Neural progenitor cell (in vitro differentiated cells): ENCODE measurements around the gene GALNT2. TPM values are rescaled to one million over a fixed set of nuclear protein-coding genes. Genes with fewer than 3 reads are reported as not detected.

Experiments
- DNase-seq: peaks from one replicate; pipeline ENCODE4 v3.0.0-alpha.2; 2016; ENCODE audit warnings: low spot score
- H2AFZ ChIP-seq: fragments of 200-600 bp; sonication (generic); replicated peaks from 2 replicates; pipeline ENCODE4 v1.6.1; 2016; ENCODE audit warnings: antibody characterized with exemption
- H3F3A ChIP-seq: fragments of 200-600 bp; sonication (generic); 2 replicates; pipeline ENCODE4 v1.6.1; 2016; ENCODE audit warnings: antibody characterized with exemption, low read depth
- H3K27ac ChIP-seq: fragments of 200-600 bp; sonication (generic); 2 replicates; pipeline ENCODE4 v1.5.1; 2016; ENCODE audit warnings: mild to moderate bottlenecking
- H3K27me3 ChIP-seq: fragments of 200-600 bp; sonication (generic); 2 replicates; pipeline ENCODE4 v1.6.1; 2016; ENCODE audit warnings: mild to moderate bottlenecking, moderate library complexity
- H3K36me3 ChIP-seq: fragments of 200-600 bp; sonication (generic); 2 replicates; pipeline ENCODE4 v1.5.1; 2016
- H3K4me1 ChIP-seq: fragments of 200-600 bp; sonication (generic); 2 replicates; pipeline ENCODE4 v1.6.1; 2016; ENCODE audit warnings: mixed run types
- H3K4me2 ChIP-seq: fragments of 200-600 bp; sonication (generic); 2 replicates; pipeline ENCODE4 v1.6.1; 2016
- H3K4me3 ChIP-seq: fragments of 200-600 bp; sonication (generic); 2 replicates; pipeline ENCODE4 v1.5.1; 2016
- H3K79me2 ChIP-seq: fragments of 200-600 bp; sonication (generic); 2 replicates; pipeline ENCODE4 v1.6.1; 2016; ENCODE audit warnings: low read depth
- H3K9ac ChIP-seq: fragments of 200-600 bp; sonication (generic); 2 replicates; pipeline ENCODE4 v1.6.1; 2016
- H3K9me3 ChIP-seq: fragments of 200-600 bp; sonication (generic); 2 replicates; pipeline ENCODE4 v1.5.1; 2016; ENCODE audit warnings: low read depth
- H4K20me1 ChIP-seq: fragments of 200-600 bp; sonication (generic); 2 replicates; pipeline ENCODE4 v1.6.1; 2016; ENCODE audit warnings: low read depth
- H3K27ac Mint-ChIP-seq: 3 replicates; pipeline ENCODE4 v1.8.0; 2021; ENCODE audit warnings: mixed read lengths
- H3K27me3 Mint-ChIP-seq: 2 replicates; pipeline ENCODE4 v1.8.0; 2022; ENCODE audit warnings: low read depth, mild to moderate bottlenecking, inconsistent platforms, moderate library complexity, mixed read lengths; ENCODE audit not compliant: insufficient read depth
- H3K36me3 Mint-ChIP-seq: 3 replicates; pipeline ENCODE4 v1.8.0; 2021; ENCODE audit warnings: mixed read lengths
- H3K4me1 Mint-ChIP-seq: 3 replicates; pipeline ENCODE4 v1.8.0; 2021; ENCODE audit warnings: mixed read lengths
- H3K4me3 Mint-ChIP-seq: 3 replicates; pipeline ENCODE4 v1.8.0; 2021; ENCODE audit warnings: mild to moderate bottlenecking, moderate library complexity, mixed read lengths
- H3K9me3 Mint-ChIP-seq: 3 replicates; pipeline ENCODE4 v1.8.0; 2020; ENCODE audit warnings: mixed read lengths
- EZH2 ChIP-seq: fragments of 200-600 bp; sonication (generic); IDR thresholded peaks from 2 replicates; pipeline ENCODE4 v1.6.1; 2017; ENCODE audit warnings: antibody characterized with exemption, mild to moderate bottlenecking, moderate library complexity
- EZH2phosphoT487 ChIP-seq: fragments of 200-600 bp; sonication (generic); IDR thresholded peaks from 2 replicates; pipeline ENCODE4 v1.6.1; 2017; ENCODE audit warnings: antibody characterized with exemption
- total RNA-seq: library from RNA; depleted of rRNA; stranded (reverse); fragments of >200 nt; gene quantifications from 2 replicates; pipeline ENCODE4 v1.2.3, GENCODE V29; 2015; ENCODE audit warnings: low replicate concordance
- TF ChIP-seq, protein P1 (sequence below): fragments of 200-600 bp; sonication (generic); IDR thresholded peaks from 2 replicates; pipeline ENCODE4 v1.5.1; 2017; ENCODE audit warnings: antibody characterized with exemption, mild to moderate bottlenecking

Gene GALNT2
- total RNA-seq, 1 donor from 2014 or later, result 37.6 TPM

DNA sequence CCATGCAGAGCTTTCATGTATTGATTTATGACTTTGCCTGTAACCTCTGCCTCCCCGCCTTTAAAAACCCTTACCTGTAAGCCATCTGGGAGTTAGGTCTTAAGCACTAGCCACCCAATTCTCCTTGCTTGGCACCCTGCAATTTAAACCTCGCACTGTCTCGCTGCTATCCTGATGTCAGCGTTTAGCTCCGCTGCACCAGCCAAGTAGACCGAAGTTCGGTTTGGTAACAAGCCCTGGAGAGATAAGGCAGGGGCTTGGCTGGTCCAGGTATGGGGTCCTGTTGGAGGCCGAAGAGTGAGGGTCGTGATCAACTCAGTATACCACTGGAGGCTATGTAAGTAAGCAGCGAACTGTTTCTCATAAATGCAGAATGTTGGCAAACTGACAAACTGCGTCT lies 64.4 kb downstream of the GALNT2 start:
- H3K79me2 ChIP-seq, result peaks cover 42% of the 10 kb centered on the region
- H3F3A ChIP-seq, result no peaks in the 10 kb centered on the region
- no peak overlapping the region for H3K4me3 Mint-ChIP-seq

DNA sequence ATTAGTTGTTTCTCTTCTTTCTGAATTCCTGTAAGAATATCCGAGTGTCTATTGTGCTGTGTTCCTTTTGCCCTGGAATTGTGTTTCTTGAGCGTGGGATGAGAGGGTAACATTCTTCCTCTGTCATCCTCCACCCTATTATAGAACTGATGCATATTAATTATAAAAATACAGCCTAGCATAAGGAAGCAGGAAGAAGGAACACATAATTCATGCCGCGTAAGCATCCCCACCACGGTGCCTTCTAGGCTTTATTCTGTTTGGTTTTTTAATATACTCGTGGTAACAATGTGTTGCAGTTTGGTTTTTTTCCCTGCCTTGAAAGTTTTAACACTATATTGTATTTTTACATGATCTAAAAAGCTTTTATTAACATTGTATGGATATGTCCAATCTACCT lies 65.7 kb downstream of the GALNT2 start:
- no peaks in the 10 kb centered on the region for H3F3A ChIP-seq
- H3K4me3 Mint-ChIP-seq, result no peak overlapping the region
- H3K4me1 Mint-ChIP-seq, result peaks cover 61% of the 10 kb centered on the region
- H3K27me3 Mint-ChIP-seq, result no peaks in the 10 kb centered on the region
- TF ChIP-seq EZH2 (no peak), EZH2phosphoT487 (no peak)
- TF ChIP-seq, protein P1, sequence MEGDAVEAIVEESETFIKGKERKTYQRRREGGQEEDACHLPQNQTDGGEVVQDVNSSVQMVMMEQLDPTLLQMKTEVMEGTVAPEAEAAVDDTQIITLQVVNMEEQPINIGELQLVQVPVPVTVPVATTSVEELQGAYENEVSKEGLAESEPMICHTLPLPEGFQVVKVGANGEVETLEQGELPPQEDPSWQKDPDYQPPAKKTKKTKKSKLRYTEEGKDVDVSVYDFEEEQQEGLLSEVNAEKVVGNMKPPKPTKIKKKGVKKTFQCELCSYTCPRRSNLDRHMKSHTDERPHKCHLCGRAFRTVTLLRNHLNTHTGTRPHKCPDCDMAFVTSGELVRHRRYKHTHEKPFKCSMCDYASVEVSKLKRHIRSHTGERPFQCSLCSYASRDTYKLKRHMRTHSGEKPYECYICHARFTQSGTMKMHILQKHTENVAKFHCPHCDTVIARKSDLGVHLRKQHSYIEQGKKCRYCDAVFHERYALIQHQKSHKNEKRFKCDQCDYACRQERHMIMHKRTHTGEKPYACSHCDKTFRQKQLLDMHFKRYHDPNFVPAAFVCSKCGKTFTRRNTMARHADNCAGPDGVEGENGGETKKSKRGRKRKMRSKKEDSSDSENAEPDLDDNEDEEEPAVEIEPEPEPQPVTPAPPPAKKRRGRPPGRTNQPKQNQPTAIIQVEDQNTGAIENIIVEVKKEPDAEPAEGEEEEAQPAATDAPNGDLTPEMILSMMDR, result no peak
- no peaks in the 10 kb centered on the region for H3K9me3 Mint-ChIP-seq
- no peaks in the 10 kb centered on the region for H3K9me3 ChIP-seq
- H3K9ac ChIP-seq, result no peak overlapping the region
- H3K27me3 ChIP-seq, result no peaks in the 10 kb centered on the region
- no peak overlapping the region for H3K27ac ChIP-seq
- peaks cover 9% of the 10 kb centered on the region for H3K36me3 Mint-ChIP-seq
- H3K36me3 ChIP-seq, result no peaks in the 10 kb centered on the region
- peaks cover 14% of the 10 kb centered on the region for H3K4me1 ChIP-seq
- DNase-seq, result no peak
- H2AFZ ChIP-seq, result no peak overlapping the region
- no peak overlapping the region for H3K4me2 ChIP-seq
- peaks cover 29% of the 10 kb centered on the region for H3K79me2 ChIP-seq
- no peak overlapping the region for H3K27ac Mint-ChIP-seq
- peaks cover 88% of the 10 kb centered on the region for H4K20me1 ChIP-seq
- no peak overlapping the region for H3K4me3 ChIP-seq

More for the DNA sequence above, 64.4 kb downstream of the GALNT2 start:
- no peaks in the 10 kb centered on the region for H3K9me3 Mint-ChIP-seq
- Histone ChIP-seq H3K9me3 (no peaks in the 10 kb centered on the region), H3K27me3 (no peaks in the 10 kb centered on the region), H3K27ac (no peak overlapping the region), H3K4me1 (peaks cover 27% of the 10 kb centered on the region), H2AFZ (no peak overlapping the region), H3K4me3 (no peak overlapping the region), H3K9ac (no peak overlapping the region), H3K36me3 (no peaks in the 10 kb centered on the region), H4K20me1 (peaks cover 88% of the 10 kb centered on the region), H3K4me2 (no peak overlapping the region)
- H3K4me1 Mint-ChIP-seq, result peaks cover 59% of the 10 kb centered on the region
- DNase-seq, result no peak
- TF ChIP-seq EZH2phosphoT487, result no peak
- TF ChIP-seq, protein P1, result no peak
- TF ChIP-seq EZH2, result no peak
- peak overlapping the region; percentile 57 for H3K27ac Mint-ChIP-seq
- H3K36me3 Mint-ChIP-seq, result peaks cover 6% of the 10 kb centered on the region
- H3K27me3 Mint-ChIP-seq, result no peaks in the 10 kb centered on the region

DNA sequence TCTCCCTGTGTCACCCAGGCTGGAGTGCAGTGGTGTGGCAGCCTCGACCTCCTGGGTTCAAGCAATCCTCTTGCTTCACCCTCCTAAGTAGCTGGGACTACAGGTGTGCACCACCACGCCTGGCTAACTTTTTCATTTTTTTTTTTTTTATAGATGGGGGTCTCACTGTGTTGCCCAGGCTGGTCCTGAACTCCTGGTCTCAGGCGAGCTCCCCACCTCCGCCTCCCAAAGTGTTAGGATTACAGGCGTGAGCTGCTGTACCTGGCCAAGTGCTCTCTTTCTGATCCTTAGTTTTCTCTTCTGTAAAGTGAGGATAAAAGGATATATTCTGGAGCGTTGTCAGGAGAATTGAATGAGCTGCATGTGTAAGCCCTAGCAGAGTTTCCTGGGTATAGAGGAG lies 68.7 kb downstream of the GALNT2 start:
- H4K20me1 ChIP-seq, result peaks cover 87% of the 10 kb centered on the region
- no peaks in the 10 kb centered on the region for H3K9me3 Mint-ChIP-seq

More for the DNA sequence above, 68.7 kb downstream of the GALNT2 start:
- Histone ChIP-seq H3K9me3 (no peaks in the 10 kb centered on the region), H3K4me2 (no peak overlapping the region), H3K27ac (no peak overlapping the region), H3K4me3 (no peak overlapping the region), H3F3A (no peaks in the 10 kb centered on the region), H3K79me2 (peaks cover 13% of the 10 kb centered on the region), H2AFZ (no peak overlapping the region), H3K4me1 (peaks cover 15% of the 10 kb centered on the region), H3K36me3 (no peaks in the 10 kb centered on the region), H3K27me3 (no peaks in the 10 kb centered on the region), H3K9ac (no peak overlapping the region)
- H3K4me1 Mint-ChIP-seq, result peaks cover 56% of the 10 kb centered on the region
- peaks cover 5% of the 10 kb centered on the region for H3K36me3 Mint-ChIP-seq
- H3K27ac Mint-ChIP-seq, result no peak overlapping the region
- peaks cover 2% of the 10 kb centered on the region for H3K27me3 Mint-ChIP-seq
- H3K4me3 Mint-ChIP-seq, result no peak overlapping the region
- no peak for DNase-seq
- TF ChIP-seq, protein P1, result no peak
- TF ChIP-seq EZH2 (no peak), EZH2phosphoT487 (no peak)
